Gastrocnemius medialis (tissue), 4 donors: ENCODE results near the gene DIPK1A. TPM values are rescaled to one million over a fixed set of nuclear protein-coding genes. Genes with fewer than 3 reads are reported as not detected.
A peak's percentile ranks its signal among the peaks of the same experiment; 100 is the strongest.

Experiments used
- ATAC-seq, 2 donors: fragments of 150-250 bp; one replicate each; pipeline ENCODE4 v1.9.1; 2016
- DNase-seq, 2 donors: peaks; one replicate each; pipeline ENCODE4 v3.0.0-alpha.2; 2019
- H3K27ac ChIP-seq, 4 donors: fragments of 200-600 bp; sonication (generic); 1 replicate in 1 of 4; 2 replicates in 3 of 4; pipeline ENCODE4 v1.5.1; 2016 to 2018; ENCODE audit warnings: mild to moderate bottlenecking in 2 of 4, moderate library complexity in 1 of 4
- H3K27me3 ChIP-seq, 3 donors: fragments of 200-600 bp; sonication (generic) in 2 of 3; 1 replicate in 1 of 3; 2 replicates in 2 of 3; pipeline versions ENCODE4 v1.5.1 to v1.6.0; 2016 to 2019; ENCODE audit warnings: mild to moderate bottlenecking in 1 of 3, moderate library complexity in 1 of 3
- H3K36me3 ChIP-seq, 2 donors: fragments of 200-600 bp; sonication (generic) in 1 of 2; one replicate each; pipeline ENCODE4 v1.5.1; 2017 to 2018
- H3K4me1 ChIP-seq, 2 donors: fragments of 200-600 bp; sonication (generic) in 1 of 2; one replicate each; pipeline ENCODE4 v1.5.1; 2016 to 2017; ENCODE audit warnings: mild to moderate bottlenecking in 2 of 2
- H3K4me3 ChIP-seq, 4 donors: fragments of 200-600 bp; sonication (generic) in 3 of 4; 1 replicate in 1 of 4; 2 replicates in 3 of 4; pipeline ENCODE4 v1.5.1; 2016 to 2019; ENCODE audit warnings: mild to moderate bottlenecking in 2 of 4
- H3K9me3 ChIP-seq, 3 donors: fragments of 200-600 bp; sonication (generic) in 2 of 3; 1 replicate in 1 of 3; 2 replicates in 2 of 3; pipeline ENCODE4 v1.5.1; 2016 to 2019
- CTCF ChIP-seq, 5 experiments: fragments of 450-650 bp in 3 of 5; fragments of 200-600 bp in 2 of 5; sonication (generic) in 2 of 5; IDR thresholded peaks in 4 of 5; conservative IDR thresholded peaks in 1 of 5; 1 replicate in 4 of 5; 2 replicates in 1 of 5; pipeline ENCODE4 v1.5.1; 2016 to 2019; ENCODE audit warnings: antibody characterized with exemption in 5 of 5, mild to moderate bottlenecking in 3 of 5, moderate library complexity in 3 of 5
- POLR2A ChIP-seq, 2 donors: fragments of 450-650 bp; IDR thresholded peaks; one replicate each; pipeline ENCODE4 v1.6.1; 2017; ENCODE audit warnings: antibody characterized with exemption in 2 of 2, mild to moderate bottlenecking in 2 of 2, moderate library complexity in 2 of 2
- in situ Hi-C, 4 donors: fragments of 200-750 bp; cut with MboI; loops; one replicate each; pipeline versions ENCODE4 v1.15.0 to v1.8.0; 2017; ENCODE audit warnings: low sequenced_read_pairs in 4 of 4
- intact Hi-C: fragments of 100-400 bp; cut with DNase I; formaldehyde crosslinking; loops from one replicate; pipeline ENCODE4 v1.15.1; 2023; ENCODE audit warnings: low total_unique reads
- total RNA-seq, 4 donors: library from RNA; depleted of rRNA; stranded (reverse); fragments of >200 nt; gene quantifications; one replicate each; pipeline versions ENCODE4 v1.1.0 to v1.2.3, GENCODE V29; 2016

Gene DIPK1A
- total RNA-seq, 4 donors from 2014 or later: 3.3 to 9.2 (median 4.7) TPM

GRCh38 chr1:92998821-92999220 lies 37.6 kb upstream of the DIPK1A start:
- intact Hi-C loops: no loop called here
- in situ Hi-C loops: loop anchor here in 2 of 4 donors (5.0 kb wide), 2 partner anchors 142 to 147 kb away; no protein-coding TSS in a partner anchor
- no peak overlapping the region for H3K4me3 ChIP-seq
- no peaks in the 10 kb centered on the region for H3K36me3 ChIP-seq
- peaks cover 0 to 10% of the 10 kb centered on the region in 2 donors for H3K4me1 ChIP-seq
- DNase-seq (no peak), ATAC-seq (no peak)
- no peaks in the 10 kb centered on the region for H3K27me3 ChIP-seq
- no peaks in the 10 kb centered on the region for H3K9me3 ChIP-seq
- H3K27ac ChIP-seq: no peak overlapping the region
- TF ChIP-seq CTCF (IDR thresholded peaks at IDR 0.05 in 4 of 5, conservative IDR thresholded peaks at IDR 0.05 in 1 of 5) (no peak), POLR2A (IDR thresholded peaks at IDR 0.05) (no peak)

GRCh38 chr1:92995441-92996430 lies 34.5 kb upstream of the DIPK1A start:
- no peaks in the 10 kb centered on the region for H3K36me3 ChIP-seq
- peaks cover 0 to 6% of the 10 kb centered on the region in 2 donors for H3K4me1 ChIP-seq
- intact Hi-C loops: no loop called here
- TF ChIP-seq CTCF (IDR thresholded peaks at IDR 0.05 in 4 of 5, conservative IDR thresholded peaks at IDR 0.05 in 1 of 5): no peak
- TF ChIP-seq POLR2A (IDR thresholded peaks at IDR 0.05): no peak
- ATAC-seq: no peak
- in situ Hi-C loops: loop anchor here in 2 of 4 donors (5.0 kb wide), 2 partner anchors 138 to 143 kb away; no protein-coding TSS in a partner anchor
- no peak overlapping the region for H3K27ac ChIP-seq
- no peaks in the 10 kb centered on the region for H3K9me3 ChIP-seq
- H3K4me3 ChIP-seq: no peak overlapping the region
- no peaks in the 10 kb centered on the region for H3K27me3 ChIP-seq
- no peak for DNase-seq

GRCh38 chr1:92994105-92994712 lies 32.9 kb upstream of the DIPK1A start:
- ATAC-seq: peak; percentile 91 to 98
- peak; percentile 85 to 90 (median 89) for TF ChIP-seq CTCF (IDR thresholded peaks at IDR 0.05 in 4 of 5, conservative IDR thresholded peaks at IDR 0.05 in 1 of 5)
- no peak for TF ChIP-seq POLR2A (IDR thresholded peaks at IDR 0.05)
- DNase-seq: peak; percentile 55 to 56
- no peaks in the 10 kb centered on the region for H3K4me1 ChIP-seq
- H3K27ac ChIP-seq: no peak overlapping the region
- no peak overlapping the region for H3K4me3 ChIP-seq
- no peaks in the 10 kb centered on the region for H3K9me3 ChIP-seq
- intact Hi-C loops: loop anchor here (1.0 kb wide), 2 partner anchors 34 to 135 kb away; no protein-coding TSS in a partner anchor
- H3K27me3 ChIP-seq: no peaks in the 10 kb centered on the region
- H3K36me3 ChIP-seq: no peaks in the 10 kb centered on the region
- in situ Hi-C loops: loop anchor here in 2 of 4 donors (5.0 kb wide), 2 partner anchors 132 to 137 kb away; no protein-coding TSS in a partner anchor

- no peaks in the 10 kb centered on the region for H3K9me3 ChIP-seq
- TF ChIP-seq POLR2A (IDR thresholded peaks at IDR 0.05) (no peak), CTCF (IDR thresholded peaks at IDR 0.05 in 4 of 5, conservative IDR thresholded peaks at IDR 0.05 in 1 of 5) (no peak)
- in situ Hi-C loops (loop anchor here in 2 of 4 donors (5.0 kb wide), 2 partner anchors 131 to 136 kb away; no protein-coding TSS in a partner anchor), intact Hi-C loops (no loop called here)
- no peaks in the 10 kb centered on the region for H3K4me1 ChIP-seq
- peak in 1 of 2 donors; percentile 3 for ATAC-seq
- H3K27ac ChIP-seq: no peak overlapping the region
- no peak overlapping the region for H3K4me3 ChIP-seq
- no peaks in the 10 kb centered on the region for H3K36me3 ChIP-seq
- DNase-seq: no peak
- no peaks in the 10 kb centered on the region for H3K27me3 ChIP-seq
These were observed 32.3 kb upstream of the DIPK1A start for GRCh38 chr1:92993581-92993980.
